Measurements from ENCODE around the gene RNF44. TPM values are rescaled to one million over a fixed set of nuclear protein-coding genes. Genes with fewer than 3 reads are reported as not detected.
"Not testable (repeated sequence)": the region's sequence is repeated elsewhere in the genome, so short reads cannot be mapped to it uniquely, and the experiment has no call there.

Gene RNF44
- total RNA-seq, 1 donor from 2014 or later: 96.5 TPM

GRCh38 chr5:176491101-176491502 lies 46.1 kb downstream of the RNF44 start:
- peaks cover 81% of the 10 kb centered on the region for H3K36me3 Mint-ChIP-seq (ENCODE audit: low read depth)
- H3K27ac Mint-ChIP-seq: no peak overlapping the region
- CTCF ChIA-PET: no interaction called here

DNA sequence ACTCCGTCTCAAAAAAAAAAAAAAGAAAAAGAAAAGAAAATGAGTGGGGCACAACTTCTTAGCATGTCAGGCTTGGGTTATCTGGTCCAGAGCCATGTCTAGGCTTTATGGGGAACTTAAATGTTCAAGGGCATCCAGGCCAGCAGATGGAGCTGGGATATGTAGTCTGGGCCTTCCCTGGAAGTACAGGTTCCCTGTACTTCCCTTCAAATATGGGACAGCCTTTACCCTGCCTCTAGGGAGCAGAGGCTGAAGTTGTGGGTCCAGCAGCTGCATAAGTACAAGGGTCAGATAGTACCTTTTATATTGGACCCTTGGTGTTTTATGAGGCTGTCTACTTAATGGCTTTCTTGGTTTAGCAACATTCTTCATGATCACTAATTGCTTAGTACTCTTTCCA lies 46.9 kb downstream of the RNF44 start:
- no peak for ATAC-seq (ENCODE audit: low read depth)
- Mint-ChIP-seq H3K27me3 (no peaks in the 10 kb centered on the region), H3K27ac (no peak overlapping the region), H3K9me3 (no peaks in the 10 kb centered on the region), H3K4me1 (peaks cover 8% of the 10 kb centered on the region), H3K36me3 (ENCODE audit: low read depth) (peaks cover 80% of the 10 kb centered on the region), H3K4me3 (no peak overlapping the region)
- ChIA-PET CTCF (no interaction called here), POLR2A (no interaction called here)
- DNase-seq: no peak
- intact Hi-C loops (cut with micrococcal nuclease): no loop called here
- TF ChIP-seq, protein P1, sequence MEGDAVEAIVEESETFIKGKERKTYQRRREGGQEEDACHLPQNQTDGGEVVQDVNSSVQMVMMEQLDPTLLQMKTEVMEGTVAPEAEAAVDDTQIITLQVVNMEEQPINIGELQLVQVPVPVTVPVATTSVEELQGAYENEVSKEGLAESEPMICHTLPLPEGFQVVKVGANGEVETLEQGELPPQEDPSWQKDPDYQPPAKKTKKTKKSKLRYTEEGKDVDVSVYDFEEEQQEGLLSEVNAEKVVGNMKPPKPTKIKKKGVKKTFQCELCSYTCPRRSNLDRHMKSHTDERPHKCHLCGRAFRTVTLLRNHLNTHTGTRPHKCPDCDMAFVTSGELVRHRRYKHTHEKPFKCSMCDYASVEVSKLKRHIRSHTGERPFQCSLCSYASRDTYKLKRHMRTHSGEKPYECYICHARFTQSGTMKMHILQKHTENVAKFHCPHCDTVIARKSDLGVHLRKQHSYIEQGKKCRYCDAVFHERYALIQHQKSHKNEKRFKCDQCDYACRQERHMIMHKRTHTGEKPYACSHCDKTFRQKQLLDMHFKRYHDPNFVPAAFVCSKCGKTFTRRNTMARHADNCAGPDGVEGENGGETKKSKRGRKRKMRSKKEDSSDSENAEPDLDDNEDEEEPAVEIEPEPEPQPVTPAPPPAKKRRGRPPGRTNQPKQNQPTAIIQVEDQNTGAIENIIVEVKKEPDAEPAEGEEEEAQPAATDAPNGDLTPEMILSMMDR (IDR thresholded peaks at IDR 0.05): no peak

More at GRCh38 chr5:176491101-176491502, 46.1 kb downstream of the RNF44 start:
- POLR2A ChIA-PET: no interaction called here
- H3K9me3 Mint-ChIP-seq: no peaks in the 10 kb centered on the region
- ATAC-seq (ENCODE audit: low read depth): no peak
- TF ChIP-seq, protein P1 (IDR thresholded peaks at IDR 0.05): no peak
- peaks cover 8% of the 10 kb centered on the region for H3K4me1 Mint-ChIP-seq
- DNase-seq: no peak
- H3K27me3 Mint-ChIP-seq: no peaks in the 10 kb centered on the region
- no peak overlapping the region for H3K4me3 Mint-ChIP-seq
- intact Hi-C loops (cut with micrococcal nuclease): no loop called here

GRCh38 chr5:176489077-176489476 lies 48.1 kb downstream of the RNF44 start:
- Mint-ChIP-seq H3K27me3 (no peaks in the 10 kb centered on the region), H3K4me3 (no peak overlapping the region)

DNA sequence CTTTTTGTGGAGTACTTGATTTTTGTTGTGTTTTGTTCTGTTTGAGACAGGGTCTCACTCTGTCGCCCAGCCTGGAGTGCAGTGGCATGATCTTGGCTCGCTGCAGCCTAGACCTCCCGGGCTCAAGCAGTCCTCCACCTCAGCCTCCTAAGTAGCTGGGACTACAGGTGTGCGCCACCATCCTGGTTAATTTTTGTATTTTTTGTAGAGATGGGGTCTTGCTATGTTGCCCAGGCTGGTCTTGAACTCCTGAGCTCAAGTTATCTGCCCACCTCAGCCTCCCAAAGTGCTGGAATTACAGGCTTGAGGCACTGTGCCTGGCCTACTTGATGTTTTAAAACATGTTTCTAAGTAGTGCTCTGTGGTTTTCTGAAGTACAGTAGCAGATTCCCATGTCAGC lies 50.0 kb downstream of the RNF44 start:
- ATAC-seq (ENCODE audit: low read depth); POLR2A ChIA-PET; H3K4me3 Mint-ChIP-seq; DNase-seq; H3K4me1 Mint-ChIP-seq; H3K27ac Mint-ChIP-seq; H3K9me3 Mint-ChIP-seq; H3K27me3 Mint-ChIP-seq; intact Hi-C loops (cut with micrococcal nuclease): not testable (repeated sequence)
- H3K36me3 Mint-ChIP-seq (ENCODE audit: low read depth): peaks cover 72% of the 10 kb centered on the region
- CTCF ChIA-PET: interaction anchor here (1.0 kb wide), 1 partner anchor 35 kb away, joined by 3 read pairs; no protein-coding TSS in a partner anchor

More at GRCh38 chr5:176489077-176489476, 48.1 kb downstream of the RNF44 start:
- DNase-seq (no peak), ATAC-seq (ENCODE audit: low read depth) (no peak)
- H3K9me3 Mint-ChIP-seq: no peaks in the 10 kb centered on the region
- peaks cover 8% of the 10 kb centered on the region for H3K4me1 Mint-ChIP-seq
- CTCF ChIA-PET: interaction anchor here (1.0 kb wide), 1 partner anchor 85 kb away, joined by 3 read pairs; no protein-coding TSS in a partner anchor
- no peak overlapping the region for H3K27ac Mint-ChIP-seq
- POLR2A ChIA-PET: interaction anchor here (0.7 to 1.2 kb wide), 2 partner anchors 15 to 49 kb away, joined by 3 to 4 read pairs; partner anchors contain the start of gene RNF44
- intact Hi-C loops (cut with micrococcal nuclease): no loop called here
- TF ChIP-seq, protein P1 (IDR thresholded peaks at IDR 0.05): no peak
- H3K36me3 Mint-ChIP-seq (ENCODE audit: low read depth): peaks cover 80% of the 10 kb centered on the region

DNA sequence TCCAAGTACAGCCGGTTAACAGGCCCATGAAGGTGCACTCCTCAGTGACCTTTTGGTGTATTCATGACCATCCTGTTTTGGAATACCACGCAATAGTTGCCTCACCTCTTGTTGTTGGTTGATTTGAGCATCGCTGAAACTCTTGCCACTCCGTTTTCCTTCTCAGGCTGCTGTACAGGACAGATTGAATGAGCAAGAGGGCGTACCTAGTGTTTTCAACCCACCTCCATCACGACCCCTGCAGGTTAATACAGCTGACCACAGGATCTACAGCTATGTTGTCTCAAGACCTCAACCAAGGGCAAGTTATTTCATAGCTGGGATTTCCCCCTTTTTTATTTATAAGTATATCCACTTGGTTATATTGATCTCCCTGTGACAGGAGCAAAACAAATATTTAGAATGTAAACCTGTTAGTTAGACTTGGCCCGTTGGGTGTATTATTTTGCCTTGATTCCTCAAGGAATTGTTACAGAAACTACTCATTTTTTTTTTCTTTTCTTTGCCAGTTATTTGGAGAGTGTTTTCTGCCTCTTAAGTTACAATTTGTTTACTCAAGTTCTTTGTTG lies 50.9 kb downstream of the RNF44 start:
- ChIA-PET POLR2A (no interaction called here), CTCF (no interaction called here)
- H3K27ac Mint-ChIP-seq: no peak overlapping the region
- DNase-seq: no peak
- no peak for ATAC-seq (ENCODE audit: low read depth)
- no peaks in the 10 kb centered on the region for H3K9me3 Mint-ChIP-seq
- H3K4me3 Mint-ChIP-seq: no peak overlapping the region
- H3K27me3 Mint-ChIP-seq: no peaks in the 10 kb centered on the region
- intact Hi-C loops (cut with micrococcal nuclease): no loop called here
- peaks cover 69% of the 10 kb centered on the region for H3K36me3 Mint-ChIP-seq (ENCODE audit: low read depth)
- TF ChIP-seq, protein P1 (IDR thresholded peaks at IDR 0.05): no peak
- H3K4me1 Mint-ChIP-seq: peaks cover 10% of the 10 kb centered on the region

DNA sequence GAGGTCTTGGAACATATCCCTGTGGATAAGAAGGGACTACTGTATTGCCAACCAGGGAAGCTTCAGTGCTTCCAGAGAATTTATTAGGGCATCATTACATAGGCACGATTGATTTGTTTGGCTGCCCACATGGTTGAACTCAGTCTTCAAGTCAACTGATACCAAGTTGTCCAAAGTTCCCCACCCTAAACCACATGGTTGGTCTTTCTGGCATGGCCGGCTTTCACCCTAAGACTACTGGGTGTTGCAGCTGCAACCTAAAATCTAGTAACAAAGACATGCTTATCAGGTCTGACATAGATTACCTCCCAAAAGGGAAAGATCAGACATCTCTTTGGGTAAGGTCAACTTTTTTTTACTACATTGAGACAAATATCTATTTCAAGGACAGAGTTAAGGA lies 52.0 kb downstream of the RNF44 start:
- ChIA-PET CTCF (no interaction called here), POLR2A (no interaction called here)
- TF ChIP-seq, protein P1 (IDR thresholded peaks at IDR 0.05): no peak
- ATAC-seq (ENCODE audit: low read depth): no peak
- Mint-ChIP-seq H3K27me3 (no peaks in the 10 kb centered on the region), H3K9me3 (no peaks in the 10 kb centered on the region), H3K27ac (no peak overlapping the region), H3K4me1 (peaks cover 10% of the 10 kb centered on the region), H3K4me3 (no peak overlapping the region), H3K36me3 (ENCODE audit: low read depth) (peaks cover 62% of the 10 kb centered on the region)
- DNase-seq: no peak
- intact Hi-C loops (cut with micrococcal nuclease): no loop called here
